ENCODE data around the gene MYLK2.
"Not testable (repeated sequence)": the region's sequence is repeated elsewhere in the genome, so short reads cannot be mapped to it uniquely, and the experiment has no call there.

Gene MYLK2

DNA sequence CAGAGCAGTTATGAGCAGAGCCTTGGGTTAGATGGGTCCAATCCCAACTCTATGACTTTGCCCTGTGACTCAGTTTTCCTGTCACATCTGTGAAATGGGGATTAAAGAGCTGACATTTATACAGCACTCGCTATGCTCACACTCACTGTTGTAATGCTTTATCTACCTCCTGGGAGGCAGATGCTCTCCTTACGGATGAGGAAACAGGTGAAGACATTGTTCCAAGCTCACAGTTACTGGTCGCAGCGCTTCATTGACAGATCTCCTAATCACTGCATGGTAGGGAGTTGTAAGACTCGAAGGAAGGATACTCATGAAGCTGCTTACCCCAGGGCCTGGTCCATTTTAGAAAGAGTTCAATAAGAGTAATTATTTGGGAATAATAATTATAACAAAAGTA lies 2.9 kb upstream of the MYLK2 start:
- no peak for DNase-seq

DNA sequence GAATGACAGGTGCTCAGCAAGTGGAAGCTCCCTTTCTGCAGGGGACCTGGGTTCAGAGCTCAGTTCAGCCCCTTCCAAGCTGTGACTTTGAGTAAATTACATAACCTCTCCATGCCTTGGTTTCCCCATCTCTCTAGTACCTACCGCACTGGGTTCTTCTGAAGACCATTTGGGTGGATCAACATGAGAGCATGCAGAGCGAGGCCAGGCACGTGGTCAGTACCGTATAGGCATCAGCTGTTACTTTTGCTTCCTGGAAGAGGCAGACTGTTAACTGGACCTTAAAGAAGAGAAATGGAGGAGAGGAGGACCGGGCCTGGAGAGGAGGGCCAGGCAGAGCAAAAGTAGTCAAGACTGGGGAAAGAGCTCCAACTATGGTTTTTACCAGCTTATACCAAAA lies 1.7 kb upstream of the MYLK2 start:
- no peak for DNase-seq

DNA sequence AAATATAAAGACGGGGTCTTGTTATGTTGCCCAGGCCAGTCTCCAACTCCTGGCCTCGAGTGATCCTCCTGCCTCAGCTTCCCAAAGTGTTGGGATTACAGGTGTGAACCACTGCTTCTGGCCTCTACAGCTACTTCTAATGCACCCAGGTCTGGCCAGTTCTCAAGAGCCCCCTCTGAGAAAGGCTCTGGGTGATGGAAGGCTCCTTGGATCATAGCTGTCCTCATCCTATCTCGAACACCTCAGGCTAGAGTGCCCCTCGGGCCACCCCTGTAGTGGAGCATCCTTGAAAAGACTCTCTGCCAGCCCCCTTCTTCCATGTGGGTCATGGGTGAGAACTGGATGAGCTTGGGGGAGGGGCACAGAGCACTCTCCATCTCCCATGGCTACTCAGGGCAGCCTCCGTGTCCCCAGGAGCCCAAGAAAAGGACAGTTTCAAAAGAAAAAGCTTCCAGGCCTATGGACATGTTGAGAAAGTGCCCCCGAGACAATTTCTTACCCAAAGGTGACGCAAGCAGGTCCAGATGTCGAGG lies 714 bp upstream of the MYLK2 start:
- no peak for DNase-seq

DNA sequence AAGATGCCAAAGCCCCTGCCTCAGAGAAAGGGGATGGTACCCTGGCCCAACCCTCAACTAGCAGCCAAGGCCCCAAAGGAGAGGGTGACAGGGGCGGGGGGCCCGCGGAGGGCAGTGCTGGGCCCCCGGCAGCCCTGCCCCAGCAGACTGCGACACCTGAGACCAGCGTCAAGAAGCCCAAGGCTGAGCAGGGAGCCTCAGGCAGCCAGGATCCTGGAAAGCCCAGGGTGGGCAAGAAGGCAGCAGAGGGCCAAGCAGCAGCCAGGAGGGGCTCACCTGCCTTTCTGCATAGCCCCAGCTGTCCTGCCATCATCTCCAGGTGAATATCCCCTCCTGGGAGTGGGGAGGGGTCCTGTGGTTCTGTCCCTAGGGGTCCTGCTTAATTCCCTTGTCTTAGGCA lies 1.1 kb downstream of the MYLK2 start:
- DNase-seq = no peak

DNA sequence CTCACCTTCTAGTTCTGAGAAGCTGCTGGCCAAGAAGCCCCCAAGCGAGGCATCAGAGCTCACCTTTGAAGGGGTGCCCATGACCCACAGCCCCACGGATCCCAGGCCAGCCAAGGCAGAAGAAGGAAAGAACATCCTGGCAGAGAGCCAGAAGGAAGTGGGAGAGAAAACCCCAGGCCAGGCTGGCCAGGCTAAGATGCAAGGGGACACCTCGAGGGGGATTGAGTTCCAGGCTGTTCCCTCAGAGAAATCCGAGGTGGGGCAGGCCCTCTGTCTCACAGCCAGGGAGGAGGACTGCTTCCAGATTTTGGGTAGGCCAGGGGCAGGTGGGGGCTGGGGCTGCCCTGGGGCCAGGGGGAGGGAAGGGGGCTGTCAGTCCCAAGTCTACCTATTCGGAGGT lies 2.3 kb downstream of the MYLK2 start:
- no peak for DNase-seq

DNA sequence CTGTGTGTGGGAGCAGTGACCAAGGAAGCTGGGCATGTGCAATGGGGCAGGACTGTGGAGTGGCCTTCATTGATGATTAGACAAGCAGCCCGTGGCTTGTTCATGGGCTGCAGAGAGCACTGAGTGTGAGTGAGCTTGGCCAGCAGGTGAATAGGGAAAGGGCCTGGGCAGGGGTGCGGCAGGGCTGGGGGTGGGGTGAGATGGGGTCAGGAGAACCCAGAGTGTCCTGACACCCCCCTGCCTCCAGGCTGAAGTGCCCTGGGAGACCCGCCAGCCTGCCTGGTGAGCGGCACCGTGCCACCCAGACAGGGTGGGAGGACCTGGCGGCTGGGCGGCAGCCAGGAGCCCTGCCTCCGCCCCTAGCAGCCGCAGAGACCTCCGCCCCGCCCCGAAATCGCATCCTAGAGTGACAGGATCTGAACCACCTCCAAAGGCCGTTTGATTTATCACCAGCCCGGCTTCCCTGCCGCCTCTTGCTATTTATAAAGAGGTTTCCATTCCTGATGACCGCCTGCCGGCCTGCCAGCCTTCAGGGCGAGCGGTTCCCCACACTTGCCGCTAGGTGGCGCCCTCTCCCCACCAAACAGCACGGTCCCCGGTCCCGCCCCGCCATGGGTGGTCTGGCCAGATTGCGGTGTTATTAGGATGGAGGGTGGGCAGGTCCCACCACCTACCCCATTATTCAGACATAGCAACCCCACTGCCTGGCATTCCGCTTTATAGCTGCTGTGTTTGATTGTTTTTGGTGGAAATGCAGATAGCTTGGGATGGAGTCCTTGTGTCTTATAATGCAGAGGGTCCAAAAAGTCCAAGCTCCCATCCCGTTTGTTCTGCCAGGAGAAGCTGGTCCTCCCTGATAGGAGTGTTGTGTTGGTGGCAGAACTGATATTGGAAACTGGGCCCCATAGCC lies 3.5 kb downstream of the MYLK2 start:
- DNase-seq = peak; percentile 56 to 77

DNA sequence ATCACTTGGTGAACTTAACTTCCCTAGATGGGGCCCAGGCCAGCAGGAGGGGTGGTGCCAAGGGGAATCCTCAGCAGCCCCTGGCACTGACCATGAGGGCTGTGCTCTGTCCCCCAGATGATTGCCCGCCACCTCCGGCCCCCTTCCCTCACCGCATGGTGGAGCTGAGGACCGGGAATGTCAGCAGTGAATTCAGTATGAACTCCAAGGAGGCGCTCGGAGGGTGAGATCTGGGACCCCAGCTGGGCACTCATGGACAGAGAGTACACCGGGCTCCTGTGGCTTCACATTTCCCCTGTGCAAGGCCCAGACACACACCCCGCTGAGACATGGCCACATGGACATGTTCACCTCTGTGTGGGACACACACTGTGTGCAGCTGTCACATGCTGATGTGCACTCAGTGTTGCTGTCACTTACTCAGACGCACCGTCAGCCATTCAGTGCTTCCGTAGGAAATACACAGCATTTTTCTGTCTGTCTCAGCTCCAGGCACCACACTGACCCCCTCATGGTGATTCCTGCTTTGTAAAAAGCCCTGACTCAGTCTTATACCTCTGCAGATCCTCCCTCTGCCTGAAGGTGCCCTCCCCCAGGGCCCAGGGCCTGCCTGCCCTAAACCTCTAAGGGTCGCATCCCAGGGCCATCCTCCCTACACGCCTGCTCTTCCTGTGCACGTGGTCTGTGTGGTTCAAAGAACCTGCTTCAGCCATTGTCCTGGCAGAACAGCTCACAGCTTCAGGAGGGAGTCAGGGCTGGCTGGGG lies 4.4 kb downstream of the MYLK2 start:
- no peak for DNase-seq

DNA sequence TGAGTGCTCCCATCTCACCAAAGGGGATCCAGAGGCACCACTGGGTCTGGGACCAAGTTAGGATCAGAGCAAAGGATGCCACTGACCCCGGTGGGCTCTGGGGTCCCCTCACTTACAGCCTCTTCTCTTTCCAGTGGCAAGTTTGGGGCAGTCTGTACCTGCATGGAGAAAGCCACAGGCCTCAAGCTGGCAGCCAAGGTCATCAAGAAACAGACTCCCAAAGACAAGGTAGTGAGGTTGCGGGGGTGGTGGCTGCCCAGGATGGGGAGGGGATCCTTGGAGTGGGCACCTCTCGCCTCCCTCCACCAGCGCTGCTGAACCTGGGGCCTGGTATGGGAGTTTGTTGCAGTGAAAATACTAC lies 4.9 kb downstream of the MYLK2 start:
- no peak for DNase-seq

DNA sequence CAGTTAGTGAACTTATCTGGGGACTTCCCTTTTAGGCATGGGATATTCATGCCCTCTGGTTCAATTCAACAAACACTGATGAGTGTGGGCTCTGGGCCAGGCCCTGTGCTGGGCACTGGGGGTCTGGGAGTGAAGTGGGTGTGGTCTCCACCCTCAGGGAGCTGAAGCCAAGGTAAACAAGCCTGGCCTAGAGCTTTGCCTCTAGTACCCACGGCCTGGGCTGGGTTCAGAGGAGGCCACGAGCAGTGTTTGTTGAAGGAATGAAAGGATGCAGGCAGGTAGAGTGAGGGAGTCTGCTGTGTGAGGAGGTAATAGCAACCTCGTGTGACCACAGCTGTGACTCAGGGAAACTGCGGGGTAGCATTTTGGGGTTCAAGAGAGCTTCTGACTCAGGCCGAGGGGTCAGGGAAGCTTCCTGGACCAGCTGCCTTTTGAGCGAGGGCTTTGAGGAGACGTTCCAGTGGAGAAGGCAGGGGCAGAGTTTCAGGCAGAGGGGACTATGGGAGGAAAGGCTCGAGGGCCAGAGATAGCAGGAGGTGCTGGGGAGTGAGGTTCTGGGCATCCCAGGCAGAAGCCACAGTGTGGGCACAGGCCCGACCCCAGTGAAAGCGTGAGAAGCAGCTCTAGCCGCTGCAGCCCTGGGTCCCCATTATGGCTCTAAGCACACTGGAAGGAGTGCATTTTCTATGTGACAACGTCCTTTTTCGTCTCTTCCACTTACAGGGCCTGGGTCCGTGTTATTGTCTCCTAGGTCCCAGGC lies 5.6 kb downstream of the MYLK2 start:
- DNase-seq = no peak

DNA sequence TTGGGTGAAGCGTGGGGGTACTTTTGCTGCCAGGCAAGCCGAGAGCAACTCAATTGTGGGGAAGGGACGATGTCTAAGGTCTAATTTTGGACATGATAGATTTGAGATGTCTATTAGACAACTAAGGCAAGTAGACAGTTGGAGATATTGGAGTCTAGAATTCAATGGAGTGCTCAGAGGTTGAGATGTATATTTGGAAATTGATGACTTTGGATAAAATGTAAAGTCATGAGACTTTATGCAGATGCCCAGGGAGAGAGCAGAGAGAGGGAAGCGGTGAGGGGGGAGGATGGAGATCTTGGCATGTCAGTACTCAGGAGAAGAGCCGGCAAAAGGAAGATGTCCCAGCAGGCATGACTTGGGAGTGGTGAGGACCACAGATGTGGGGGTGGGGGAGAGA lies 6.9 kb downstream of the MYLK2 start:
- DNase-seq = no peak

DNA sequence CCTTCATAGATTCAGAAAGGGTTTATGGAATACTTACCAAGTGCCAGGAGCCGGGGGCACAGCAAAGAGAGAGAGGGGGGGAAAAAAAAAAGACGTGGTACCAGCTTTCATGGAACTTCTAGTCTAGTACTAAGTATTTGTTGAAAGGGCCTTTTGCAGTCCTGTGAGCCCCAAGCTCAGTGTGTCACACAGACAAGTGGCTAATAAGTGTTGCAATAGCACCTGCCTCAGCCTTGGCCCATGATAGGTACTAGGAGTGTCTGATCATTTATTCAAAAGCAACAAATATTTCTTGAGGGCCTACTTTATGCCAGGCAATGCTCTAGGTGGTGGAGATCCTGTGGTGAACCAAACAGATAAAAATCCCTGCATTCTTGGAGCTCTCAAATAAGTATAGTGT lies 7.9 kb downstream of the MYLK2 start:
- no peak for DNase-seq

DNA sequence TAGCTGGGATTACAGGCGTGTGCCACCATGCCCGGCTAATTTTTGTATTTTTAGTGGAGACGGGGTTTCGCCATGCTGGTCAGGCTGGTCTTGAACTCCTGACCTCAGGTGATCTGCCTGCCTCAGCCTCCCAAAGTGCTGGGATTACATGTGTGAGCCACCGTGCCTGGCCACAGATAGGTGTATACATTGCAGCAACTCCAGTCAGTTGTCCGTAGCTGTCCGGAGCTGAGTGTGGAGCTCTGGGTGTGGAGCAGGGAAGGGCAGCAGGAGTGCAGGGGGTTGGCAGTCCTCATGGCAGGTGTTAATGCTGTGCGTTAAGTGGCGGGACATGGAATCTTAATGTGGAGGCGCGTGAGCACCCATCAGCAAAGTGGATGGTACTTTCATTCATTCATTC lies 8.9 kb downstream of the MYLK2 start:
- DNase-seq = not testable (repeated sequence)

DNA sequence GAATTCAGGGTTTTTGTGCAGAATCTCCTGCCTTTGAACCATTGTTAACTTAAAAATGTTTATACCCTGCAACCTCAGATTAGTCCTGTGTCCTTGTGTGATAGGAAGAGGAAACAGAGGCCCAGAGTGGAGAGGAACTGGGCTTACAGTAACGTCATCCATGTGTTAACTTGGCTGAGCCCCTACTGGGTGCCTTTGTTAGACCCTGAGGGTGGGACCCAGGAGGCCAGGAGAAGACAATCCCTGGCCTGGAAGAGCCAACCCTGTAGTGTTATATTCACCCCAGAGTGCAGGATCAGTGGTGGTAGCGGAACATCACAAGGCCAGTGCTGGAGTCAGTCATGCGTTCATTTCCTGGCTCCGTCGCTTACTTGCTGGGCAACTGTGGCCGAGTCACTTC lies 10.6 kb downstream of the MYLK2 start:
- DNase-seq = no peak

DNA sequence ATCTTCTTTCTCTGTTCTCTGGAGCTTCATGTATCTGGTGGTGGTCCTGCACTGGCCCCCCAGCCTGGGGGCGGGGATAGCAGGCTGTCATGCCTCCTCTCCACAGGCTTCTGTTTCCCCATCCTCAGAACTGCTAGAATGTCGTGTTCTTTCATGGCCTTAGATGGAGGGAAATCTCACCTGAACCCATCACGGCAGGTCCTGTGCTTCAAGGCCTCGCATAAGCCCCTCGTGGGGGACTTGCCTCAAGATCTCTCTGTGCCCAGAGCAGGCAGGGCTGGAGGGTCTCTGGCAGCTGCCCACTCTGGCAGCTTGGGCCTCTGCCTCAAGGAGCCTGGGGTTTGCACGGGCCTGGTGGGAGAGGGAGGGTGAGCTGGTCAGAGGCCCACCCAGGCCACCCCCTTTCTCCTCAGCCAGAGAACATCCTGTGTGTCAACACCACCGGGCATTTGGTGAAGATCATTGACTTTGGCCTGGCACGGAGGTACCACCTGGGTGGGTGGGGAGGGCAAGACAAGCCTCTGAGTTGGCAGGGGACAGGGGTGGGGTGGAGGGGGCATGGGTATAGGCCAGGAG lies 11.3 kb downstream of the MYLK2 start:
- no peak for DNase-seq

DNA sequence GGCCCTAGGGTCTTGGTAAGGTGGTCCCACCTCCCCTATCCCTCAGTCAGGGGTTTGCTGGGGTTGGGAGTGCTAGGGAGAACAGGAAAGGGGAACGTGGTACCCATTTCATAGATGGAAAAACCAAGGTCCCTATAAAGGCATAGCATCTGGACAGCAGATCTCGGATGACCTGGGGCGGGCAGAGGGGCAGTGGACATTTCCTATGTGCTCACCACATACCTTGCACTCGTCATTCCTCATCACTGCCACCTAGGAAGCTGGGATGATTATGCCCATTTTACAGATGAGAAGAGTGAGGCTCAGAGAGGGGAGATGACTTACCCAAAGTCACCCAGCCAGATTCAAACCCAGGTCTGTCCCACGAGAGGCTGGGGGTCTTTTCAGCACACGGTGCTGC lies 12.1 kb downstream of the MYLK2 start:
- no peak for DNase-seq

DNA sequence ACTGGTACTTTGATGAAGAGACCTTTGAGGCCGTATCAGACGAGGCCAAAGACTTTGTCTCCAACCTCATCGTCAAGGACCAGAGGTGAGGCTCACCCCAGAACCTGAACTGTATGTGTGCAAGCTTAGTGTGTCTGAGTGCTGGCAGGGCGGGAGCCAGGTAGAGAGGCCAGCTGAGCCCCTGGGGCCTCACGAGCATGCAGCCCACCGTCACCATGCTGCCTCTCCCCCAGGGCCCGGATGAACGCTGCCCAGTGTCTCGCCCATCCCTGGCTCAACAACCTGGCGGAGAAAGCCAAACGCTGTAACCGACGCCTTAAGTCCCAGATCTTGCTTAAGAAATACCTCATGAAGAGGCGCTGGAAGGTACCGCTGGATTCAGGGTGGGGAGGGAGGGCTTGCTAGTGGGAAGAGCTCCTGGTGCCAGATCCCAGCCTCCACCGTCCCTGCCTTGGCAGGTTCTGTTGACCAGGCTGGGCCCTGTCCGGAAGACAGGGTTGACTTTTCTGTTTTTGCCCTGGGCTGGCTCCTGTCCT lies 12.7 kb downstream of the MYLK2 start:
- no peak for DNase-seq

DNA sequence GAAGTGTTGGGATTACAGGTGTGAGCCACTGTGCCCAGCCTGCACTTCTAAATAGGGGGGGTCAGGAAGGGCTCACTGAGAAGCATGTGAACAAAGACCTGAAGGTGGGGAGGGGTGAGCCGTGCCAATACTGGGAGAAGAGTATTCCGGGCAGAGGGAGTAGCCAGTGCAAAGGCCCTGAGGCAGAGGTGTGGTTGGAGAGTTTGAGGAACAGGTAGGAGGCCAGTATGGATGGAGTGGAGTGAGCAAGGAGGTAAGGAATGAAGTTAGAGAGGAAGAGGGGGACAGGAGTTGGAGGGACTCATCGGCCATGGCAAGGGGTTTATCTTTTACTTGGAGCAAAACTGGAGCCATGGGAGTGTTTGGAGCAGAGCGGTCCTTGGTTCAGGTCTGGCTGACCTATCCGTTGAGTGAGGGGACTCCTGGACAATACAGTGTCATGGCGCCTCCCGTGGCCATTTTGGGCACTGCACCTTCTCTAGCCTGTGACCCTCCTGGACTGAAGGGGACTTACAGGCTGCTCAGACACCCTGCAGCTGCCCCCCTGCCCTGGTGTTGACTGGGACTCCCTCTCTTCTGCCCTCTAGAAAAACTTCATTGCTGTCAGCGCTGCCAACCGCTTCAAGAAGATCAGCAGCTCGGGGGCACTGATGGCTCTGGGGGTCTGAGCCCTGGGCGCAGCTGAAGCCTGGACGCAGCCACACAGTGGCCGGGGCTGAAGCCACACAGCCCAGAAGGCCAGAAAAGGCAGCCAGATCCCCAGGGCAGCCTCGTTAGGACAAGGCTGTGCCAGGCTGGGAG lies 14.2 kb downstream of the MYLK2 start:
- peak; percentile 29 to 59 for DNase-seq

DNA sequence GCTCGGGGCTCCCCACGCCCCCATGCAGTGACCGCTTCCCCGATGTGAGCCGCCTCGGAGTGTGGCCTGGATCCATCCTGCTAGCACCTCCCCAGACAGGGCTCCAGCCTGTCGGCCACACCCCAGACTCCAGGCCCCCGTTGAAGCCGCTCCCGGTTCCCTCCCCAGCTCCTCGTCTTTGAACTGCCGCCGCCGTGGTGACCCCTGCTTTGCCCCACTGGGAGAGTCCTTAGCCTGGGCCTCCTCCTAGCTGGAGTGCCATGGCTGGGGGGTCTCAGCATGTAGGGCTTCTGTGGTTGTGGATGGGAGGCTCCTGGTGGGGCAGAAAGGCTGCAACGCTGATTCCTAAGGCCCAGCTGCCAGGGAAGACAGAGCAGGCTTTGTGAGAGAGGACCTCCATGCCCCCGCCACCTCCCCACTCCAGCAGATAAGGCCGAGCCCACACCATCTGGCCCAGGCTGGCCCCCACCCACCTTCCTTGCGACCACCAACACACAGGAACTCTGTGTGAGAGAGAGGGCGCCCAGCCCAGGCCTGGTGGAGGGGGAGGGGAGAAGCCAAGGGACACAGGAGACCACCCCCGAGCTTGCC lies 14.9 kb downstream of the MYLK2 start:
- no peak for DNase-seq

DNA sequence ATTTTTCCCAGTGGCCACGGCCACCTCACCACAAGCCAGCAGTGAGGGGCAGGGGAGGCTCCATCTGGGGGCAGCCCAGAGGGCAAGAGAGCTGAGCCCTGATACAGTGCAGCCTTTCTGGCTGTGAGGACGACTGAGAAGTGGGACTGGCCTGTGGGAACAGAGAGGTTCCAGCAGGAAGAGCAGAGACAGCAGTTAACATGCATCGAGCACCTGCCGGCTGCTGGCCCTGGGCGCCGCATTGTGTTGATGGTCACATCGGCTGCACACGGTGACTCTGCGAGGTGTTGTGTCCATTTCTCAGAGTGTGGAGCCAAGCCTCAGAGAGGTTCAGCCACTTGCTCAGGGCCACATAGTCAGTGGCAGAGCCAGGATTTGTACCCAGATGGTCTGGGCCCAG lies 16.4 kb downstream of the MYLK2 start:
- DNase-seq = no peak

DNA sequence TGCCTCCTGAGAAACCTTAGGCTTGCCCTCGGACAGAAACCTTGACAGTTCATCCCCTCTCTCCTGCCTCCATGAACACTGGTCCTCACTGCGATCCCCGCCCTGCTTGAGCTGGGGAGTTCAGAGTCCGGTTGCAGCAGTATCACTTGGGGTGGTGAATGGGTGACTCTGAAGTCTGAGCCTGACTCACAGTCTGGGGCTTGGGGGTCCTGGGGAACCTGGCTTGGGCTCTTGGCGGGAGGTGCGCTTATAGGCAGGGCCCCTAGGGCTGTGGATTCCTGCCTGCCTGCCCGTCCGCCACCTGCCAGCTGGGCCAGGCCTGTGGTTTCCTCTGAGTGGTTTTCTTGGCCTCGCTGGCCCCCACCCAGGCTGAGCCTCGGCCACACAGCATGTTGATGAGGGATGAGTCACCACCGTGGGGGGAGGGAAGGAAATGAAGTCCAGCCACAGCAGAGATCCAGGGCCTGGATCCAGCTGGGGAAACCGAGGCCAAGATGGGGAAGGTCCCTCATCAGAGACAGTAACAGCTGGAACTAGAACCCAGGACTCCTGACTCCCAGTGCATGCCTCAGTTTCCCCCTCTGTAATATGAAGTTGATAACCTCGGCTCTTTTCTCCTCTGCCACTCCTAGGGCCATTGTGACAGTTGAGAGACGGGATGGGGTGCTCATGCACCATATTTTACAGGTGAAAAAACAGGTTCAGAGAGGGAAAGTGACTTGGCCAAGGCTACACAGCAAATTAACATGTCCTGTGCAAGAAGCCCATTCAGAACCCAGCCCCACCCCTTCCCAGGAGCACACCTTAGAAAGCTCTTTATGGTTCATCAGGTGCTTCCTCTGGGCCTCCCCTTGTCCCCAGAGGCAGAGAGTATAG lies 17.1 kb downstream of the MYLK2 start:
- DNase-seq = no peak
